HEK293T (cell line): ENCODE results near the gene INSM1.

Experiments used
- ARNT ChIP-seq: fragments of 450-650 bp; IDR thresholded peaks from 2 replicates; pipeline ENCODE4 v1.6.1; 2017; ENCODE audit warnings: mild to moderate bottlenecking
- BHLHE40 ChIP-seq: fragments of 450-650 bp; IDR thresholded peaks from 2 replicates; pipeline ENCODE4 v1.6.1; 2016; ENCODE audit warnings: mild to moderate bottlenecking, moderate library complexity, borderline replicate concordance
- CTBP1 ChIP-seq: fragments of 450-650 bp; IDR thresholded peaks from 2 replicates; pipeline ENCODE4 v1.6.1; 2016; ENCODE audit warnings: borderline replicate concordance
- ELF4 ChIP-seq: fragments of 450-650 bp; IDR thresholded peaks from 2 replicates; pipeline ENCODE4 v1.6.1; 2017; ENCODE audit warnings: antibody characterized with exemption
- FOXK2 ChIP-seq: fragments of 450-650 bp; IDR thresholded peaks from 2 replicates; pipeline ENCODE4 v1.6.1; 2016; ENCODE audit warnings: mild to moderate bottlenecking
- HDGF ChIP-seq: fragments of 450-650 bp; IDR thresholded peaks from 2 replicates; pipeline ENCODE4 v1.6.1; 2017; ENCODE audit warnings: antibody characterized with exemption, borderline replicate concordance
- LEF1 ChIP-seq: fragments of 450-650 bp; IDR thresholded peaks from 2 replicates; pipeline ENCODE4 v1.6.1; 2017; ENCODE audit warnings: mild to moderate bottlenecking, borderline replicate concordance
- NFRKB ChIP-seq: fragments of 450-650 bp; IDR thresholded peaks from 2 replicates; pipeline ENCODE4 v1.6.1; 2016; ENCODE audit warnings: mild to moderate bottlenecking, moderate library complexity
- SP1 ChIP-seq: fragments of 450-650 bp; IDR thresholded peaks from 2 replicates; pipeline ENCODE4 v1.6.1; 2017
- ZNF384 ChIP-seq: fragments of 450-650 bp; IDR thresholded peaks from 2 replicates; pipeline ENCODE4 v1.6.1; 2016

DNA sequence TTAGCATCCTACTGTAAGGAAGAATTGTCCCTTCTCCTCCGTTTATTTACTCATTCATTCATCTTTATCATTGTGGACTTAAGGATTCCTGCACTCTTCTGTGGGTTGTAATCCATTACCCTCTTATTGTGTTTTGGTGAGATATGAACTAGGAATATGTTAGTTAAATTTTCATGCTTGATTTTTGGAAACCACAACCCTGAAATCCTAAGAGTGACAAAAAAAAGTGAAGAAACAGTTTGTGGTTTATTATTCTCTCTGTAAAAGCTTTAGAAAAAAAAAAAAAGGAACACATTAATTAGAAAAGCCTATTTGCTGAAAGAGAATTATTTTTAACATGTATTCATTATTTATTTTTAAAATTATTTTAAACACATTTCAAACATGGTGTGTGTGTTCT, 36.7 kb upstream of the INSM1 start:
- TF ChIP-seq ARNT (no peak), HDGF (no peak), LEF1 (no peak), FOXK2 (no peak), NFRKB (no peak), BHLHE40 (no peak), SP1 (no peak), ELF4 (no peak), CTBP1 (no peak), ZNF384 (no peak)
